GM21737 (cell line): ENCODE measurements around the gene ERVW-1.
"Not testable (repeated sequence)": the region's sequence is repeated elsewhere in the genome, so short reads cannot be mapped to it uniquely, and the experiment has no call there.

Source experiments
- ATAC-seq: cut with Tn5 transposase; IDR thresholded peaks from one replicate; pipeline ENCODE4 v1.9.1; 2021; ENCODE audit warnings: mild to moderate bottlenecking, moderate library complexity; ENCODE audit not compliant: unreplicated experiment

The ERVW-1 gene, protein sequence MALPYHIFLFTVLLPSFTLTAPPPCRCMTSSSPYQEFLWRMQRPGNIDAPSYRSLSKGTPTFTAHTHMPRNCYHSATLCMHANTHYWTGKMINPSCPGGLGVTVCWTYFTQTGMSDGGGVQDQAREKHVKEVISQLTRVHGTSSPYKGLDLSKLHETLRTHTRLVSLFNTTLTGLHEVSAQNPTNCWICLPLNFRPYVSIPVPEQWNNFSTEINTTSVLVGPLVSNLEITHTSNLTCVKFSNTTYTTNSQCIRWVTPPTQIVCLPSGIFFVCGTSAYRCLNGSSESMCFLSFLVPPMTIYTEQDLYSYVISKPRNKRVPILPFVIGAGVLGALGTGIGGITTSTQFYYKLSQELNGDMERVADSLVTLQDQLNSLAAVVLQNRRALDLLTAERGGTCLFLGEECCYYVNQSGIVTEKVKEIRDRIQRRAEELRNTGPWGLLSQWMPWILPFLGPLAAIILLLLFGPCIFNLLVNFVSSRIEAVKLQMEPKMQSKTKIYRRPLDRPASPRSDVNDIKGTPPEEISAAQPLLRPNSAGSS

DNA sequence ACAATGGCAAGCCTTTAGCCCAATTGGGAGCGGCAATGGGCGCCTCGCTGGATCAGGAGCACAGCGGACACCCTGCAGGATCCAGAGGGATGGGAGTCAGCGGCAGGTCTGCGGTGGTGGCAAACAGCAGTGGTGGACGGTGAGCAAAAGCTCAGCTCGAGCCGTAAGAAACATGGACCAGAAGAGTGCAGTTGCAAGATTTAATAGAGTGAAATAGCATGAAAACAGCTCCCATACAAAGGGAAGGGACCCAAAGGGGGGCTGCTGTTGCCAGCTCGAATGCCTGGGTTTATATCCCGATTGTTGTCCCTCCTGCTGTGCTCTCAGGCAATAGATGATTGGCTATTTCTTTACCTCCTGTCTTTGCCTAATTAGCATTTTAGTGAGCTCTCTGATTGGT, at the start of gene ERVW-1:
Gene ERVW-1 (minus strand): TSS at position 266 of the 400 bp plus-strand sequence. CDS start 7,565 bp downstream, outside the sequence.
- ATAC-seq, result not testable (repeated sequence)

DNA sequence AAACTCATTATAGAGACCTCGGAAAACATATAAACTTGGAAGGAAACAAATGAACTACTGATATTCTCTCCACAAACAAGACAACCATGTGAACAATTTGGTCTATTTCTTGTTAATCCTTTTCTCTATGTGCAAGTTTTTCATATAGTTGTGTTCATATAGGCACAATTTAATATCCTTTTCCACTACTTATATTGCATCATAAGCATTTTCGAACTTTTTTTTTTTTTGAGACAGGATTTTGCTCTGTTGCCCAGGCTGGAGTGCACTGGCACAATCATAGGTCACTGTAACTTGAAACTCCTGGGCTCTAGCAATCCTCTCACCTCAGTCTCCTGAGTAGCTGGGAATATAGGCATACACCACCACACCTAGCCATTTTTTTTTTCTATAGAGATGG, 45.4 kb upstream of the ERVW-1 start:
- ATAC-seq, result no peak

DNA sequence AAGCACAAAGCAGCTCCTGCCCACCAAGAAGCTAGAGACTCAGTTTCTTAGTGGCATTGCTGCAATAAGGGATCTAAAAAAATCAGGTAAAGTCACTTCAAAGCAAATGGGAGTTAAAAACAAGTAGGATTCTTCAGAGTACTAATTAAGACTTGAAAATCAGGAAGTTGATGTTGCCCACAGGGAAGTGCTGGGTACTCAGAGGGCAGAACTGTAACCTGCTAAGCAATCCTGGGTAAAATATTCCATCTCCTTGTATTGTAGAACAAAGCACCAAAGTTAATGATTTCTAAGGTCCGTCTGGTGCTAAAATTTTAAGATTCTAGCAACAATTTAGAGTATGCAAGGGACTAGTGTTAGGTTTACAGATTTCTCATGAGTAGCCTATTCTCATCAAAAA, 42.3 kb upstream of the ERVW-1 start:
- ATAC-seq, result no peak

DNA sequence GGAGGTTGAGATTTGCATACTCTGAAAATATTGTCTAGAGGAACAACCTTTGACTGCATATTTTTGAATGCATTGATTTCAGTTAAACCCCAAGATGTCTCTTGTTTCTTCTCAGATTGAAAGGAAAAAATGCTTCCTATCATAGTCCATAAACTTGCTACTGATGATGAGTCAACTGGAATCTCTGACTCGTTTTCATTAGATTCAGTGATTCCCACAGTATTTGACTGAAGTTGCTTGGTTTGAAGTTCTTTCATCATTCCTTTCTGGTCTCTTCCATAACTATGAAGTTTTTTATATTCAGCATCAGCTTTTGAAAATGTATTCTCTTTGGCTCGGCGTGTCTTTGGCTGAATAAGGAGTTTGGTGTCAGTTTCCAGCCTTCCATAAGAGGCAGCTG, 39.9 kb upstream of the ERVW-1 start:
- no peak for ATAC-seq

DNA sequence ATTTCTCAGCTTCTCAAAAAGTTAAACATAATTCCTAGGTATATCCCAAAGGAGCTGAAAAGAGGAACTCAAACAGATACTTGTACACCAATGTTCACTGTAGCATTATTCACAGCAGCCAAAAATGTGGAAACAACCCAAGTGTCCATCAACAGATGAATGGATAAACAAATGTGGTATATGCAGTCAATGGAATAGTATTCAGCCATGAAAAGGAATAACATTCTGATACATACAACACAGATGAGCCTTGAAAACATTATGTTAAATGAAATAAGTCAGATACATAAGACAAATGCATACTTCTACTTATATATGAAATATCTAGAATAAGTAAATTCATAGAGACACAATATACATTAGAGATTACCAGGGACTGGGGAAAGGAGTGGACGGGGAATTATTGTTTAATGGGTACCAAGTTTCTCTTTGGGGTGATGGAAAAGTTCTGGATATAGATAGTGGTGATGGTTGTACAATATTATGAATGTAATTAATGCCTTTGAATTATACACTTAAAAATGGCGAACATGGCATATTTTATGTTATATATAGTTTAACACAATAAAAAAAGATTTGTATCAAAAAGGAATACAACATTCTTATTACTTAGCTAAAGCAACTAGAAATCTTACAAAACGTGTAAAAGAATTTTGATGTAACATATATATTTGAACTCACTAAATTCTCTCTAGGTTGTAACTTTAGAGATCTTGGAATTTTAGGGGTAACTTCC, 35.6 kb upstream of the ERVW-1 start:
- no peak for ATAC-seq

DNA sequence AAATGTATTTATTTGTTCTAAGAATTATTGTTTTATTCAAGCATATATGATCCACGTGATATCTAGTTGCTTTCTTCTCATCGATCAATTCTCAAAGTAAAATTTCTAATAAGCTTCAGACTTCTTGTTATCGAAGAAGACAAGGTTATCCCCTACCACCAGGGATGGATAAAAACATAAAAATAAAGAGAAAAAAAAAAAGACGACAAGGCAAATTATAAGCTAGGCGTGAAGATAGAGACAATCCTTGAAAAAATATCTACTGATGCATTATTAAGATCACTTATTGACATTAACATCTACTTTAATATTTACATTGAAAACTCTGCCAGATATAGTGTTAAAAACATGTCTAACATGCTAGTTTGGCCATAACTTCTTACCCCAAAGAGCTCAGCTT, 31.2 kb upstream of the ERVW-1 start:
- no peak for ATAC-seq

DNA sequence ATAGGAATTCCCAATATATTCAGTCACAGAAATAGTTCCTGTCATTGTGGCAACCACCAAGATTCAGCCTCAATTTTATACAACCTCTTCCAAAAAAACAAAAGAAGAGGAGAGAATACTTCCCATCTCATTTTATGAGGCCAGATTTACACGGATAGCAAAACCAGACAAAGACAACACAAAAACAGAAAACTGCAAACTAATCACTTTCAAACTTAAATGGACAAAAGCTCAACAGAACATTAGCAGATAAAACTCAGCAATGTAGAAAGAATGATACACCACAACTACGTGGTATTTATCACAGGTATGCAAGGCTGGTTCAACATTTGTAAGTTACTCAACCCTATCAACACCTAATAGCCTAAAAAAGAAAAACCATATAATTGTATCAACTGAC, 28.6 kb upstream of the ERVW-1 start:
- no peak for ATAC-seq

DNA sequence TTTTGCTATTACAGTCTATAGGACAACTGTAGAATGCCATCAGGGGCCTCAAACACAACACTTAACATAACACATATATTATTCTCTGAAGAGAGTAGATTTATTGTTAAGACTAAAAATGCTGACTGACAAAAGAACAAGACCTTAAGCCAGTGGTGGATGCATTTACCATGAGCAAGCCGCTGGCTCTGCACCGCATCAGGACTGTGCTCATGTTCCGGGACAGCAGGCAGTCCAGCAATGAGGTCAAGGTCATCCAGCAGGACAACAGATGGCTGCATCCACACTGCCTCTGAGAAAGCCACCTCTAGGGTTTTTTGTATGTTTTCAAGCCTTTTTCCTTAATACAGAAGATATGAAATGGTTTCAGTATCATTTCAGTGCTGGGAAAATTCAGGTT, 26.8 kb upstream of the ERVW-1 start:
- no peak for ATAC-seq

DNA sequence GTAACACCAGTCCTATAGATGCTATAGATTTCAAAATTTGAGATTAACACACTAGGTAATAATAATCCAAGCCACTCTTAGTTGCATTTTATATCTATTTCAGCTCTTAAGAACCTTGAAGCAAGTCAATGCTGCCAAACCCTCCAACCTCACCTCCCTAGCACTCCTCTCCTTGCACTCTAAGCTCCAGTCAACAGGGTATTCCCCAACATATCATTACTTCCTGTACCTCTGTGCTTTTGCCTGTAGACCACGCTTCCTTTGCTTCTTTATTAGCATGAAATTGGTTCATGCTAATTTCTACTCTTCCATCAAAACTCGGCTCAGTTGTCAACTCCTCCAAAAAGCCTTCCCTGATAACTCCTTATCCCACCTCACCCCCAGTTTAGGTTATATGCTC, 26.0 kb upstream of the ERVW-1 start:
- no peak for ATAC-seq

DNA sequence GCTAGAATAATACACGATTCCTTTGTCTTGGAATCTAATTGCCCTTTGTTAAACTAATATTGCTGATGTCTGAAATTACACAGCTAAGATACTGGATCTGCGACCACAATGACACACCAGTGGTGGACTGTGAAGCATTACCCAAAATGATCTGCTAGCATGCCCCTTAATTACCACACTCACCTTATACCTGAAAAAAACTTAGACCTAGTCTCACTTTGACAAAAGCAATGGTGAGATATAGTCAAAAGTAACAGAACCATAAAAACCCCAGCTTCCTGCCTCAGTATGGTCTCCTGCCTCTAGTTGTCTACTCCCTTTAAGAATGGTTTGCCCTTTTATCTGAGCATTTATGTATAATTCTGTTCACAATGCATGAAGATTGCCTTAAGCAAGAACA, 20.8 kb upstream of the ERVW-1 start:
- no peak for ATAC-seq

DNA sequence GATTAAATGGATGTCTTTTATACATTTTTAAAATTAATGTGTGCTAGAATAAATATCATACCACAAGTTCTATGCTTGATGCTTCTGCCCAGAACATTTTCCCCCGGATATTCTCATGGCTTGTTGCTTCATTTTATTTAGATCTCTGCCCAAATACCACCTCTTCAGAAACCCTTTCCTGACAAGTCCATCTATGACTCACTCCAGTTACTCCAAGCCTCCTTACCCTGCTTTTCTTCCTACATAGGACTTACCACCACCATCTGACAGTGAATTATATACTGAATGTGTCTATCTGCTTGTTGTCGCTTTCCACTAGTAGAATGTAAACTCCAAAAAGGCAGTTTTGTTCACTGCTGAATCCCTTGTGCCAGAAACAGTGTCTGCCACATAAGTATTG, 19.1 kb upstream of the ERVW-1 start:
- no peak for ATAC-seq

DNA sequence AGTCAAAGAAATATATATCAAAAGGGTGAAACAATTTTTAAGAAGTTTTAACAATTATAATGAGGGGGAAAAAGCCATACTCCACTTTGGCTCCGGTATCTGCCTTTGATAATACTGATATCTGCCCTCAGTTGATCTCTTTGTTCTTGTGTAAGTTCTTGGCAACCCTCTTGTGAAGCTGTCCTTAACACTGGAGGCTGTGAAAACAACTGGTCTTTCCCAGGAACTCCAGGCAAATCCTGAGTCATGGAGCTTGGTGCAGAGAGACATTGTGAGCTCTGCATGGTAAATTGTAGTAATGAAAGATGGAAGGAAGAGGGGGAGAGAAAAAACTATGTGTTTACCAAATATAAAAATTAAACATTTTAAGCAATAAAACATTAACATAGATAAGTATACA, 11.9 kb upstream of the ERVW-1 start:
- no peak for ATAC-seq

DNA sequence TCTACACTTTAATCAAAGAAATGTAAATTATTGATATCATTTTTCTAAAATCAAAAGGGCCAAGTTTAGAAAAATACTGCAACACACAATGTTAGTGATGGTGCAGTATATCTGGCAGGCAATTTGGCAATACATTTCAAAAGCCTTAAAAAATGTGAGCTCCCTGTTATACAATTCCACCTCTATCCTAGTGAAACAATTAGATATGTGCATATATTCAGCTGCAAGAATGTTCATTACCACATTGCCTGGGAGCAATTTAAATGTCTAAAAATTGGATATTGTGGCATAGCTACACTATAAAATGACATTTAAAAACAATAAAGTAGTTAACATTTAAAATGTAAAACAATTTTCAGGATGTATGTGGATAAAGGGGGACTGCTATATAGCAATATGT, 10.1 kb upstream of the ERVW-1 start:
- no peak for ATAC-seq

DNA sequence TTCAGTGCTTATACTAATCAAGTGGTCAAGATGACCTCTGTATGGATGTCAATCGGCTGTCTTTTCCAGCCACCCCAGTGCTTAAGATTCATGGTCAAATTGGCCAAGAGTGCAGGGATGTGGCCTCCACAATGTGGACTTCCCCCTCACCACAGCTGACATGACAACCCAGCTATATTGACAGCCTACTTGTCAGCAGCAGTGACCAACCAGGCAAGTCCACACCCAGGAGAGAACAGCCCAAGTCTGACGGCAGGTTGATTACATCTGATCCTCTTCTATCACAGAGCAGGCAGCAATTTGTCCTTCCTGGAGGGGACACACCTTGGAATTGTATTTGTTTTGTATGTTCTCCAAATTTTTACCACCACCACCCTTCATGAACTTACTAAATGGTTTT, 8.2 kb upstream of the ERVW-1 start:
- ATAC-seq, result no peak

DNA sequence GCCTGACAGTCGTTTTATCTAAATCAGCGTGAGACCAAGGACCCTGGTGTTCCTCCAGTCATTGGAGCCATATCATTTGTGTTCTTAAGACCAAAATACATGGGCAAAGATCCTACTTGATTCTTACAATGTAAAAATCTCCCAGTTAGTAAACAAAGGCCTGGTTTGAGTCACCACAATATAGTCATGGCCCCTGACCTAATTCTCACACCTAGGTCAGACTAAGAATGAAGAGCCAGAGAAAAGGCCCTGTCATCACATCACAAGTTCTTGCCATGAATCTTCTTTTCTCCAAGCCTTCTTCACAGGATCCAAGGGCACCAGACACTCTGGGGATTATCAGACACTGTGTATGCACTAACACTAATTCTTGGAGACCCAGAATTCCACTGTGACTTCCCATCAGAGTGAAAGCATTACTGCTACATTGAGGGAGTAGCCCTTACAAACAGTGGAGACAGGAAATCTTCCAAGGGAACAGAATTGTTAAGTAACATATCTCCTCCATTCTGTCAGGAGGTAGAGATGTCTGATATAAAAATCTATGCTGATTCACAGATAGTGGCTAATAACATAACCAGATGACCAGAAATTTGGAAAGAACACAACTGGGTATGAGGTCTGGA, 7.6 kb upstream of the ERVW-1 start:
- ATAC-seq, result no peak

DNA sequence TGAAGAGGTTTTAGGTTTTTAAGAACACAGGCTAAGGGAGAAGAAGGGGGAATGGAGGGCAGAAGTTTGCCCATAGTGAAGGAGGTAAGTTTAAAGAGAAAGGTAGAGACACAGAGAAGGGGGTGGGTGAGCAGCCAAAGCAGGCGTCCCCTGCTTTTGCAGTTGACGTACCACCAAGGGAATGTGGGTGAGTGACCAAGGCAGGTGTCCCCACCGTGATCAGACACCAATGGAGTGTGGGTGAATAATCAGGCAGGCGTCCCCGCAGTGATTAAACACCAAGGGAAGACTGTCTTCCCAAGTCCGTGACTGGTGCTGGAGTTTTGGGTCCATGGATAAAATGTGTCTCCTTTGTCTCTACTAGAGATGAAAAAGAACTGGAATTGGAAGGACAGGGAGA, 6.5 kb upstream of the ERVW-1 start:
- ATAC-seq, result not testable (repeated sequence)

DNA sequence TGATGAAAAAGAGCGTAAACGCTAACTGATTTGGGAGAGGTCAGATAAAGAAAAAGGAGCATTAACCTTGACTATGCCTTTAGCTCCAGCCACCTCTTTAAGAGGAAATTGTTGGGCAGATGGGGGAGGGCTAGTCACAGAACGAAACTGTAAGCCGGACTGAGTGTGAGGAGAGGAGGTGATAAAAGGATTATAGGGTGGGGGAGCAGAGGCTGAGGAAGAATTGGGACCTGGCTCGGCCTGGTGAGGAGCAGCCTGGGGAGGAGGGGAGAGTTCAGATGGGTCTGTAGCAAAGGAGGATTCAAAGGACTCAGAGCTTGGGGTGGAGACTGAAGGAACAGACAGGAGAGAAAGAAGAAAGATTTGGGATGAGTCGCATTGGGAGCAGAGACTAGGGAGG, 5.9 kb upstream of the ERVW-1 start:
- not testable (repeated sequence) for ATAC-seq

DNA sequence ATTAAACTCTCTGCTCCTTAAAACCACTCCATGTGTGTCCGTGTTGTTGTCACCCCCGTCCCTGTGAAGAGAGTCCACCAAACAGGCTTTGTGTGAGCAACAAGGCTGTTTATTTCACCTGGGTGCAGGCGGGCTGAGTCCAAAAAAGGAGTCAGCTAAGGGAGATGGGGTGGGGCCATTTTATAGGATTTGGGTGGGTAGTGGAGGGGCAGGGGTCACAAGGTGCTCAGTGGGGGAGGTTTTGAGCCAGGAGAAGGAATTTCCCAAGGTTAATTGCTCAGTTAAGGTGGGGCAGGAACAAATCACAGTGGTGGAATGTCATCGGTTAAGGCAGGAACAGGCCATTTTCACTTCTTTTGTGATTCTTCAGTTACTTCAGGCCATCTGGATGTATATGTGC, 1.4 kb upstream of the ERVW-1 start:
- ATAC-seq, result not testable (repeated sequence)

DNA sequence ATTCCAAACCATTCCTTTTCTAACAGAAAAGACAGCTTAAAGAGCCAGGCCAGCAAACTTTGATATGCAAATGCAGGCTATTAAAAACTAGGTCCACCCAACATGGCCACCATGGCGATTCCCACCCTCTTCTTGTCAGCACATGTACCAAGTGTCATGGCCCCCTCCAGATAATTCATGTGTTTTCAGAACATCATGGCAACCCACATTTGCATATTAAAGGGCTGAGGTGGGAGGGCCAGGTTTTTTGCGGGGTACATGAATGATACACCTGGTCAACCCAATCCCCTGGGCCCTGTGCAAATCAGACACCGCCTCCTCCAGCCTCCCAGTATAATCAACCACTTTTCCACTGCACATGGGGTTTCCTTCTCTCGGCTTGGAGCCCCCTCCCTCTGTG, 965 bp upstream of the ERVW-1 start:
- ATAC-seq, result no peak

DNA sequence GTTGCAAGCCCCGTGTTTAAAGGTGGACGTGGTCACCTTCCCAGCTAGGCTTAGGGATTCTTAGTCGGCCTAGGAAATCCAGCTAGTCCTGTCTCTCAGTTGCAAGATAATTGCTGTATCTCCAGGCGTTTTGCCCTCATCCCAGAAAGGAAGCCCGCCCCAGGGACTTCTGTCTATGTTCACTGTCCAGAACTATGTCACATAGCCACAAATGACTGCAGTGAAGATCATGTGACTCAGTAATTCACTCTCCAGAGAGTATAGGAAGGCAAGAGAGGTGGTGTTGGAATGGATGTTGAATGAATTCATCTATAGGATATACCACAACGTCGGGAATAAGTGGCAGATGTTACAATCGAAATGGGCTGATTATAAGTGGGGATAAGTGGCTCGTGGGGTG, 349 bp upstream of the ERVW-1 start:
- no peak for ATAC-seq

DNA sequence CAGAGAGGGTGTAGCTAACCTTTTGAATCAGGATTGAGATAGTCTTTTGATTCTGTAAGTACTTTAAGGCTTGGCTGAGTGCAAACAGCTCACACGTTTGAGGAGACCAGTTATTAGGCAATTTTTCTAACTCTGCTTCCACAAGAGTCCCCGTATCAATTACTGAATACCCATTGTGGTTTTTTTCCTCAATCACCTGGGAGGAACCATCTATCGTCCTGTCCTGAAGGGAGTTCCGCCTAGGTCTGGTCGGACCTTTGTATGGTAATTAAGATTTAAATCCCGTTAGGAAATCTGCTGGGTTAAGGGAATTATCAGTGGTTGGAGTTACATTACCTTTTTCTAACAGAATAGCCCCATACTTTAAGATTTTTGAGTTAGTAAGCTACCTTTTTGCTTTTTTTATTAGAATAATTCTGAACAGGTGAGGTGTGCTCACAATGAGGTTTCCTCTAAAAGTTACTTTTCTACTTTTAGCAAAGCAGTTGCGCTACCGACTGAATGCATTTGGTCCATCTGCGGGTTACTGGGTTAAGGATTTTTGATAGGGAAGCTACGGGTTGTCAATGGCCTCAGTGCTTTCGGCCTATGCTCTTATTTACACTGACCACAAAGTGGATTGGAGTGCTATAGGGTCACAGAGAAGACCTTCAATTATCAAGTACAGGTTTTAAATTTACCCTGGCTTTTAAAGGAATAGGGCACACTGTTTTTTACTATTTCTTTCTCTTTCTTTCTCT, 1.7 kb downstream of the ERVW-1 start:
- not testable (repeated sequence) for ATAC-seq
